ENCODE data around the gene NEDD8. TPM values are rescaled to one million over a fixed set of nuclear protein-coding genes. Genes with fewer than 3 reads are reported as not detected.

NEDD8 gene
- total RNA-seq, 1 experiment from 2014 or later = 330 TPM

DNA sequence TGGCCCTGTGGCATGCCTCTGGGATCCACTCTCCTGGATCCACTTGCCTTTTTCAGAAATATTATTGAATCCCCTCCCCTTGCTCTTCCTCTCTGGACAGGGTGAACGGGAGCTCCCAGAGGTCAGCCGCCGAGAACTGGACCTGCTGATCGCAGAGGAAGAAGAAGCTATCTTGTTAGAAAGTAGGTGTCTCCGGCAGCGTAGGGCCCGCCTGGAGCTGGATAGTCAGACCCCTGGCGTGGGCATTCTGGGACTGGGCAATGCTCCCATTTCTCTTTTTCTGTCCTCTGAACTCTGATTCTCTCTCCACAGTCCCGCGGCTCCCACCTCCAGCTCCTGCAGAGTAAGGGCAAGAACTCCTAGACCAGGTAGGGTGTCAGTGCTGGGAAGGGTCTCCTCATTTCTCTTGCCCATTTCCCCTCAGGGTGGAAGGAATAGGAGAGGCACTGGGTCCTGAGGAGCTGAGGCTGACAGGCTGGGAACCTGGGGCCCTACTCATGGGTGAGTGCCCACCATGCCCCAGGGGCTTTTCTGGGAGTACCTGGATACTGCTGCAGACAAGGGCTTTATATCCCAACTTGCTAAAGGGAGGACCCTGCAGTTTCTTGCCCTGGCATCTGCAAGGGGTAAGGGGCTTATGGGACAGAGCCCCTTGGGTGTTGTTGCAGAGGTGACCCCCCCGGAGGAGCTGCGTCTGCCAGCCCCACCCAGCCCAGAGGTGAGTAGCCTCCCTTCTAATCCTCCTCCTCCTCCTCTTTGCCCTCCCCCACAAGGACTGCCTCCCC lies 54.9 kb downstream of the NEDD8 start:
- DNase-seq = no peak
- Histone ChIP-seq H3K36me3 (ENCODE audit: low read depth, low read length) (peaks cover 19% of the 10 kb centered on the region; the same call in 1 of the 2 replicates), H3K27me3 (ENCODE audit: low read length) (no peaks in the 10 kb centered on the region), H3K4me2 (ENCODE audit: low read length) (no peak overlapping the region), H3K4me3 (ENCODE audit: low read length) (no peak overlapping the region), H2AFZ (ENCODE audit: low read length) (no peak overlapping the region), H3K79me2 (ENCODE audit: low read length) (no peaks in the 10 kb centered on the region), H3K4me1 (ENCODE audit: insufficient read depth, low read length) (no peaks in the 10 kb centered on the region), H3F3A (ENCODE audit: low read length, unreplicated experiment) (no peaks in the 10 kb centered on the region), H3K9ac (ENCODE audit: low read length) (no peak overlapping the region), H3K9me3 (ENCODE audit: low read length) (no peaks in the 10 kb centered on the region), H3K27ac (ENCODE audit: low read length) (no peak overlapping the region), H3K9me2 (replicated peaks; ENCODE audit: low read length) (no peaks in the 10 kb centered on the region), H4K20me1 (ENCODE audit: low read length) (no peaks in the 10 kb centered on the region)
- ATAC-seq = no peak
- ChIA-PET CTCF (no interaction called here), POLR2A (ENCODE audit: unreplicated experiment) (no interaction called here)
- BruUV-seq (replicated peaks) = no TSS peak
- TF ChIP-seq, protein P1, sequence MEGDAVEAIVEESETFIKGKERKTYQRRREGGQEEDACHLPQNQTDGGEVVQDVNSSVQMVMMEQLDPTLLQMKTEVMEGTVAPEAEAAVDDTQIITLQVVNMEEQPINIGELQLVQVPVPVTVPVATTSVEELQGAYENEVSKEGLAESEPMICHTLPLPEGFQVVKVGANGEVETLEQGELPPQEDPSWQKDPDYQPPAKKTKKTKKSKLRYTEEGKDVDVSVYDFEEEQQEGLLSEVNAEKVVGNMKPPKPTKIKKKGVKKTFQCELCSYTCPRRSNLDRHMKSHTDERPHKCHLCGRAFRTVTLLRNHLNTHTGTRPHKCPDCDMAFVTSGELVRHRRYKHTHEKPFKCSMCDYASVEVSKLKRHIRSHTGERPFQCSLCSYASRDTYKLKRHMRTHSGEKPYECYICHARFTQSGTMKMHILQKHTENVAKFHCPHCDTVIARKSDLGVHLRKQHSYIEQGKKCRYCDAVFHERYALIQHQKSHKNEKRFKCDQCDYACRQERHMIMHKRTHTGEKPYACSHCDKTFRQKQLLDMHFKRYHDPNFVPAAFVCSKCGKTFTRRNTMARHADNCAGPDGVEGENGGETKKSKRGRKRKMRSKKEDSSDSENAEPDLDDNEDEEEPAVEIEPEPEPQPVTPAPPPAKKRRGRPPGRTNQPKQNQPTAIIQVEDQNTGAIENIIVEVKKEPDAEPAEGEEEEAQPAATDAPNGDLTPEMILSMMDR (conservative IDR thresholded peaks at IDR 0.05; ENCODE audit: low read depth, low read length) = no peak
- no peak for TF ChIP-seq EZH2 (IDR thresholded peaks at IDR 0.05; ENCODE audit: low read length, unreplicated experiment)
- no peak for TF ChIP-seq EZH2phosphoT487 (IDR thresholded peaks at IDR 0.05; ENCODE audit: borderline replicate concordance, low read length)
- intact Hi-C loops (cut with micrococcal nuclease) = no loop called here

DNA sequence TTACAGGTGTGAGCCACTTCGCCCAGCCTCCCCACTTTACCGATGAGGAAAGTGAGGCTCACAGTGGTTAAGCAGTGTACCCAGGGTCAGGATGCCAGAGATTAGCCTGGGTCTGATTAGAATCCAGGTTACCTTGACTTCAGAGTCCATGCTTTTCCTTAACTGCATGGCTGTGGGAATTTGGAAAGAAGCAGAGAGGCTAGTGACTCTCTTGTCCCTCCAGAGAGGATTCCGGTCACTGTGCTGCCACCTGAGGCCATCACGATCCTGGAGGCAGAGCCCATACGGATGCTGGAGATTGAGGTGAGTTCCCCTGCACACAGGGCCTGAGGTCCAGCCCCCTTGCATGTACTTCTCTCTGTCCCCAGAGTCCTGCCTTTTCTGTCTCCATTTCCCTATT lies 55.6 kb downstream of the NEDD8 start:
- intact Hi-C loops (cut with micrococcal nuclease) = no loop called here
- TF ChIP-seq, protein P1 (conservative IDR thresholded peaks at IDR 0.05; ENCODE audit: low read depth, low read length) = no peak
- TF ChIP-seq EZH2 (IDR thresholded peaks at IDR 0.05; ENCODE audit: low read length, unreplicated experiment) (no peak), EZH2phosphoT487 (IDR thresholded peaks at IDR 0.05; ENCODE audit: borderline replicate concordance, low read length) (no peak)
- Histone ChIP-seq H3K27me3 (ENCODE audit: low read length) (no peaks in the 10 kb centered on the region), H3K79me2 (ENCODE audit: low read length) (no peaks in the 10 kb centered on the region), H3K9me2 (replicated peaks; ENCODE audit: low read length) (no peaks in the 10 kb centered on the region), H3F3A (ENCODE audit: low read length, unreplicated experiment) (no peaks in the 10 kb centered on the region), H4K20me1 (ENCODE audit: low read length) (no peaks in the 10 kb centered on the region), H2AFZ (ENCODE audit: low read length) (no peak overlapping the region), H3K36me3 (ENCODE audit: low read depth, low read length) (peaks cover 19% of the 10 kb centered on the region; the same call in 1 of the 2 replicates), H3K4me2 (ENCODE audit: low read length) (no peak overlapping the region), H3K9me3 (ENCODE audit: low read length) (no peaks in the 10 kb centered on the region), H3K4me1 (ENCODE audit: insufficient read depth, low read length) (no peaks in the 10 kb centered on the region), H3K4me3 (ENCODE audit: low read length) (no peak overlapping the region), H3K27ac (ENCODE audit: low read length) (no peak overlapping the region), H3K9ac (ENCODE audit: low read length) (no peak overlapping the region)
- no peak for ATAC-seq
- ChIA-PET CTCF (no interaction called here), POLR2A (ENCODE audit: unreplicated experiment) (no interaction called here)
- no peak for DNase-seq
- BruUV-seq (replicated peaks) = no TSS peak

DNA sequence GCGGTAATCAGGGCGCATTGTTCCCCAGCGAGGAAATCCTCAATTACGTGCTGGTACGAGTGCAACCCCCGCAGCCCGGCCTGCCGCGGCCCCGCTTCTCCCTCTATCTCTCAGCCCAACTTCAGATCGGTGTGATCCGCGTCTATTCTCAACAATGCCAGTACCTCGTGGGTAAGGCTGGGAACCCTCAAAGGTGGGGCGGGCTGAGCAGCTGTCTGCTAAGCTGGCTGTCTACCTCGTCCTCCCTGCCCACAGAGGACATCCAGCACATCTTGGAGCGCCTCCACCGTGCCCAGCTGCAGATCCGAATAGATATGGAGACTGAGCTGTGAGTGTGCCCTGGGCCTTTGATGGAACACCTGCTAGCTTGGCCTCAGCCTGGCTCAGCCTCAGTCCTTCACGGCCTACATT lies 59.3 kb downstream of the NEDD8 start:
- CTCF ChIA-PET = no interaction called here

More for the DNA sequence above, 59.3 kb downstream of the NEDD8 start:
- no peaks in the 10 kb centered on the region for H3K27me3 ChIP-seq (ENCODE audit: low read length)
- H3K9ac ChIP-seq (ENCODE audit: low read length) = no peak overlapping the region
- intact Hi-C loops (cut with micrococcal nuclease) = no loop called here
- no TSS peak for BruUV-seq (replicated peaks)
- H3K36me3 ChIP-seq (ENCODE audit: low read depth, low read length) = no peaks in the 10 kb centered on the region
- no peaks in the 10 kb centered on the region for H4K20me1 ChIP-seq (ENCODE audit: low read length)
- no peaks in the 10 kb centered on the region for H3K4me1 ChIP-seq (ENCODE audit: insufficient read depth, low read length)
- H3K4me3 ChIP-seq (ENCODE audit: low read length) = no peak overlapping the region
- TF ChIP-seq, protein P1 (conservative IDR thresholded peaks at IDR 0.05; ENCODE audit: low read depth, low read length) = no peak
- DNase-seq (no peak), ATAC-seq (no peak)
- H3F3A ChIP-seq (ENCODE audit: low read length, unreplicated experiment) = no peaks in the 10 kb centered on the region
- no peaks in the 10 kb centered on the region for H3K9me2 ChIP-seq (replicated peaks; ENCODE audit: low read length)
- no peak overlapping the region for H3K27ac ChIP-seq (ENCODE audit: low read length)
- no peak overlapping the region for H3K4me2 ChIP-seq (ENCODE audit: low read length)
- H3K9me3 ChIP-seq (ENCODE audit: low read length) = no peaks in the 10 kb centered on the region
- H3K79me2 ChIP-seq (ENCODE audit: low read length) = no peaks in the 10 kb centered on the region
- no peak overlapping the region for H2AFZ ChIP-seq (ENCODE audit: low read length)
- POLR2A ChIA-PET (ENCODE audit: unreplicated experiment) = no interaction called here
